SK-N-SH treated with all-trans-retinoic acid at 6 μM for 48 hours (cell line): ENCODE measurements around the gene MAGED4.
"Not testable (repeated sequence)": the region's sequence is repeated elsewhere in the genome, so short reads cannot be mapped to it uniquely, and the experiment has no call there.

Source experiments
- BACH2 ChIP-seq: fragments of 250-450 bp; sonication (Bioruptor Pico); IDR thresholded peaks from 2 replicates; pipeline ENCODE4 v1.9.0; 2021; ENCODE audit warnings: mild to moderate bottlenecking, borderline replicate concordance
- CSRNP3 ChIP-seq: fragments of 250-450 bp; sonication (Bioruptor Pico); IDR thresholded peaks from 2 replicates; pipeline ENCODE4 v1.5.1; 2021; ENCODE audit warnings: mild to moderate bottlenecking, moderate library complexity
- GLIS3 ChIP-seq: fragments of 250-450 bp; sonication (Bioruptor Pico); IDR thresholded peaks from 2 replicates; pipeline ENCODE4 v1.5.0; 2020; ENCODE audit warnings: mild to moderate bottlenecking, moderate library complexity
- PATZ1 ChIP-seq: fragments of 250-450 bp; sonication (Bioruptor Pico); IDR thresholded peaks from 2 replicates; pipeline ENCODE4 v1.8.0; 2020; ENCODE audit warnings: mild to moderate bottlenecking, moderate library complexity, borderline replicate concordance
- POU6F1 ChIP-seq: fragments of 250-450 bp; sonication (Bioruptor Pico); IDR thresholded peaks from 2 replicates; pipeline ENCODE4 v1.8.0; 2021; ENCODE audit warnings: low read depth, mild to moderate bottlenecking, moderate library complexity, borderline replicate concordance
- TCF4 ChIP-seq: fragments of 250-450 bp; sonication (Bioruptor Pico); IDR thresholded peaks from 2 replicates; pipeline ENCODE4 v1.8.0; 2021; ENCODE audit warnings: mild to moderate bottlenecking, moderate library complexity, borderline replicate concordance
- ZFP30 ChIP-seq: fragments of 450-650 bp; formaldehyde crosslinking; IDR thresholded peaks from 2 replicates; pipeline ENCODE4 v1.5.0; 2022; ENCODE audit warnings: mild to moderate bottlenecking, moderate library complexity
- ZNF70 ChIP-seq: fragments of 450-650 bp; formaldehyde crosslinking; IDR thresholded peaks from 2 replicates; pipeline ENCODE4 v1.5.0; 2020; ENCODE audit warnings: mild to moderate bottlenecking, moderate library complexity
- TF ChIP-seq, protein P1 (sequence below): fragments of 250-450 bp; sonication (Bioruptor Pico); IDR thresholded peaks from 2 replicates; pipeline ENCODE4 v1.5.1; 2020; ENCODE audit warnings: low read depth, mild to moderate bottlenecking, moderate library complexity

GRCh38 chrX:52185078-52185453 lies 378 bp downstream of the MAGED4 start:
- not testable (repeated sequence) for TF ChIP-seq TCF4 (CRISPR knock-in tag); BACH2 (CRISPR knock-in tag); ZFP30 (CRISPR knock-in tag); PATZ1 (CRISPR knock-in tag); CSRNP3; POU6F1 (CRISPR knock-in tag); ZNF70 (CRISPR knock-in tag); GLIS3 (CRISPR knock-in tag)
- TF ChIP-seq, protein P1, sequence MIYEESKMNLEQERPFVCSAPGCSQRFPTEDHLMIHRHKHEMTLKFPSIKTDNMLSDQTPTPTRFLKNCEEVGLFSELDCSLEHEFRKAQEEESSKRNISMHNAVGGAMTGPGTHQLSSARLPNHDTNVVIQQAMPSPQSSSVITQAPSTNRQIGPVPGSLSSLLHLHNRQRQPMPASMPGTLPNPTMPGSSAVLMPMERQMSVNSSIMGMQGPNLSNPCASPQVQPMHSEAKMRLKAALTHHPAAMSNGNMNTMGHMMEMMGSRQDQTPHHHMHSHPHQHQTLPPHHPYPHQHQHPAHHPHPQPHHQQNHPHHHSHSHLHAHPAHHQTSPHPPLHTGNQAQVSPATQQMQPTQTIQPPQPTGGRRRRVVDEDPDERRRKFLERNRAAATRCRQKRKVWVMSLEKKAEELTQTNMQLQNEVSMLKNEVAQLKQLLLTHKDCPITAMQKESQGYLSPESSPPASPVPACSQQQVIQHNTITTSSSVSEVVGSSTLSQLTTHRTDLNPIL (CRISPR knock-in tag), result not testable (repeated sequence)
